Large intestine (tissue), 3 donors: ENCODE results near the gene ELF2. TPM values are rescaled to one million over a fixed set of nuclear protein-coding genes. Genes with fewer than 3 reads are reported as not detected.
A peak's percentile ranks its signal among the peaks of the same experiment; 100 is the strongest.
"Not testable (repeated sequence)": the region's sequence is repeated elsewhere in the genome, so short reads cannot be mapped to it uniquely, and the experiment has no call there.

Source experiments
- DNase-seq, 2 donors: peaks; one replicate each; pipeline versions ENCODE4 v3.0.0 to v3.0.0-alpha.2; 2013
- H3K27ac ChIP-seq: one replicate; pipeline ENCODE4 v1.5.1; 2013; ENCODE audit warnings: low read length
- H3K27me3 ChIP-seq: 2 replicates; pipeline ENCODE4 v1.6.1; 2013; ENCODE audit warnings: low read length; ENCODE audit not compliant: control insufficient read depth, insufficient read depth
- H3K36me3 ChIP-seq: 2 replicates; pipeline ENCODE4 v1.6.1; 2013; ENCODE audit warnings: low read length; ENCODE audit not compliant: control insufficient read depth, insufficient read depth
- H3K4me1 ChIP-seq: one replicate; pipeline ENCODE4 v1.6.1; 2013; ENCODE audit warnings: low read length; ENCODE audit not compliant: control insufficient read depth, insufficient read depth
- H3K4me3 ChIP-seq: one replicate; pipeline ENCODE4 v1.5.1; 2013; ENCODE audit warnings: low read length
- H3K9me3 ChIP-seq: one replicate; pipeline ENCODE4 v1.6.1; 2013; ENCODE audit warnings: mild to moderate bottlenecking, low read depth, low read length, moderate library complexity; ENCODE audit not compliant: control insufficient read depth
- WGBS: methylation state at CpG from one replicate; pipeline ENCODE4 v1.1.5; 2013; ENCODE audit warnings: low lambda C conversion rate; ENCODE audit not compliant: insufficient coverage; 5-methylcytosine and 5-hydroxymethylcytosine counted together
- polyA plus RNA-seq: library from polyadenylated mRNA; unstranded; fragments of 120-200 nt; gene quantifications from one replicate; pipeline ENCODE4 v1.2.1, GENCODE V29; 2013

The ELF2 gene
- polyA plus RNA-seq, 1 donor, result 42.4 TPM

DNA sequence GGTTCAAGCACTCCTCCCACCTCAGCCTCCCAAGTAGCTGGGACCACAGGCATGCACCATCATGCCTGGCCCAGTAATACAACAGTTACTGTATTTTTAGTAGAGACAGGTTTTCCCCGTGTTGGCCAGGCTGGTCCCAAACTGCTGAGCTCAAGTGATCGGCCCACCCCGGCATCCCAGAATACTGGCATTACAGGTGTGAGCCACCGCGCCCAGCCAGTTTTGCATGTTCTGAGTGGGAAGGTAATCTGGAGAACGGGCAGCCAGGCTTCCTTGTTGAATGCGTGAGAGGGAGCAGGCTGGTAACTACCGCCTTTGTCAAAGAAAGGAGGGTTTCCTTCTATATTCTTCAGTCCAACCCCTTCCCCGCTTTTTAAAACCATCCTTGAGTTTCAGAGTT, 152.3 kb downstream of the ELF2 start:
- H3K36me3 ChIP-seq, result no peaks in the 10 kb centered on the region
- H3K4me1 ChIP-seq, result peaks cover 8% of the 10 kb centered on the region
- no peak for DNase-seq
- WGBS, result 100% methylated on average over 1 of the region's 9 CpGs
- H3K27ac ChIP-seq, result no peak overlapping the region
- no peak overlapping the region for H3K4me3 ChIP-seq
- no peaks in the 10 kb centered on the region for H3K9me3 ChIP-seq
- H3K27me3 ChIP-seq, result no peaks in the 10 kb centered on the region

- H3K4me1 ChIP-seq, result peaks cover 17% of the 10 kb centered on the region
- H3K4me3 ChIP-seq, result no peak overlapping the region
- no CpG with 5 or more reads among the region's 5 CpGs for WGBS
- H3K9me3 ChIP-seq, result no peaks in the 10 kb centered on the region
- no peaks in the 10 kb centered on the region for H3K27me3 ChIP-seq
- H3K36me3 ChIP-seq, result no peaks in the 10 kb centered on the region
- no peak overlapping the region for H3K27ac ChIP-seq
- no peak for DNase-seq
These were observed 154.2 kb downstream of the ELF2 start for GRCh38 chr4:139022835-139023234.

- DNase-seq, H3K27ac ChIP-seq, H3K9me3 ChIP-seq, H3K4me3 ChIP-seq, H3K36me3 ChIP-seq, H3K27me3 ChIP-seq: not testable (repeated sequence)
- WGBS, result no CpG with 5 or more reads among the region's 12 CpGs
- peaks cover 17% of the 10 kb centered on the region for H3K4me1 ChIP-seq
These were observed 155.9 kb downstream of the ELF2 start for GRCh38 chr4:139021071-139021470.

DNA sequence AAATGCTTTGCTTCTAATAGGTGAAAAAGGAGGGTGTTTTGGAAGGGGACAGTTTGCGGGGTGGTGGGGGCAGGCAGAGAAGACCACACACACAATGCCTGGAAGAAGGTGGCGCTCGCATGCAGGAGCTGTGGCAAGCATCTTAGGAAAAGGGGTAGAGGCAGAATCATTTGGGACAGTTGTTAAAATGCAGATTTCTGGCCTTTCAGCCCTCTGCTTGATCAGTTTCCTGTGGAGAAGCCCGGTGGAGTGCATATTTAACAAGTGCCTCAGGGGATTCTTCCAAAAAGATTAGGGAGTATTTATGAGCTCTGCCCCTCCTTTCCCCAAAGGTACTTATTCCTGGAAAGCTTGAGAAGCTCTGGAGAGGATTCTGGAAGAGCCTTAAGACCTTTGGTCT, 156.6 kb downstream of the ELF2 start:
- Histone ChIP-seq H3K4me1 (peaks cover 17% of the 10 kb centered on the region), H3K9me3 (no peaks in the 10 kb centered on the region), H3K27me3 (no peaks in the 10 kb centered on the region), H3K27ac (no peak overlapping the region), H3K36me3 (no peaks in the 10 kb centered on the region), H3K4me3 (no peak overlapping the region)
- no CpG with 5 or more reads among the region's 4 CpGs for WGBS
- DNase-seq, result no peak

DNA sequence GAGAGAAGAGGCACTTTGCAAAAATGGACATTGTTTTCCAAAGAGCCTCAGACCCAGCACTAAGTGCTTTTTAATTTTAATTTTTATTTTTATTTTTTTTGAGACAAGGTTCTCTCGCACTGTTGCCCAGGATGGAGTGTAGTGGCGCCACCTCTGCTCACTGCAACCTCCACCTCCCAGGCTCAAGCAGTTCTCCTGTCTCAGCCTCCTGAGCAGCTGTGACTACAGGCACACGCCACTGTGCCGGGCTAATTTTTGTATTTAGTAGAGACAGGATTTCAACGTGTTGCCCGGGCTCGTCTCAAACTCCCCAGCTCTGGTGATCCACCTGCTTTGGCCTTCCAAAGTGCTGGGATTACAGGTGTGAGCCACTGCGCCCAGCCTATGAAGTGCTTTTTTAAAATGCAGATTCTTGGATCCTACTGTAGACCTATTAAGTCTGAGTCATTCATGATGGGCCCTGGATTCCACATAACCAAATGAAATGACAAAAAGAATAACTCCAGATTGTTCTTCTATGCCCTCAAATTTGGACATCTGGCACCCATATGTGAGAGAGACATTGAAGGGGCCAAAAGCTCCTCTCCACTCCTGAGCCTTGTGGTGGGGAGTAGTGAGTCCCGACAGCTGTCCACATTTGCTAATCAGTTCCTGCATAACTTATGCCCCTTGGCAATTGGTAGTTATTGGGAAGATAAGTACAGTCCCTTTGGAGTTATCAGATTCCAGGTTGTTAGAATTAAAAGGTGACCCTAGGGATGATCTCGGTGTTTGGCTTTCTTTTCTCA, 157.9 kb downstream of the ELF2 start:
- no peaks in the 10 kb centered on the region for H3K9me3 ChIP-seq
- H3K27me3 ChIP-seq, result no peaks in the 10 kb centered on the region
- H3K27ac ChIP-seq, result no peak overlapping the region
- no CpG with 5 or more reads among the region's 10 CpGs for WGBS
- peaks cover 25% of the 10 kb centered on the region for H3K4me1 ChIP-seq
- H3K36me3 ChIP-seq, result no peaks in the 10 kb centered on the region
- no peak for DNase-seq
- H3K4me3 ChIP-seq, result no peak overlapping the region

DNA sequence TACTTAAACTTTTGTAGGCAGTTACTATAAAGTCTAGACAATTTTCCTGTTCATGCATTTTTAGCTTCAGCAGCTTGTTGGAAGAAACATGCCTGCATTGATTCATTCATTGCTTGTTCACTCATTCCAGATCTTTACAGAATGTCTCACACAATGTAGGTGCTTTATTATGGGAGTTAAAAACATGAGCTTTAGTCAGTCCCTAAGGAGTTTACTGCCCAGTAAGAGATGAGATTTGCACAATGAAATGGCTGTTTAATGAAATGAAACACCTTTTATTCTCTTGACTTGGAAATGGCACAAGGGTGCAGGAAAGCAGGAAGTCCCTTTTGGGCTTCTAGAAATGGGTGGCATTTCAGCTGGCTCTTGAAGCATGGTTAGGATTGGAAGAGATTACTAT, 158.5 kb downstream of the ELF2 start:
- DNase-seq, result no peak
- no peak overlapping the region for H3K4me3 ChIP-seq
- H3K36me3 ChIP-seq, result no peaks in the 10 kb centered on the region
- peaks cover 32% of the 10 kb centered on the region for H3K4me1 ChIP-seq
- H3K9me3 ChIP-seq, result no peaks in the 10 kb centered on the region
- no peaks in the 10 kb centered on the region for H3K27me3 ChIP-seq
- H3K27ac ChIP-seq, result no peak overlapping the region

- H3K27ac ChIP-seq, result no peak overlapping the region
- DNase-seq, result no peak
- no peaks in the 10 kb centered on the region for H3K9me3 ChIP-seq
- H3K4me1 ChIP-seq, result peaks cover 32% of the 10 kb centered on the region
- H3K4me3 ChIP-seq, result no peak overlapping the region
- no CpG with 5 or more reads among the region's 3 CpGs for WGBS
- no peaks in the 10 kb centered on the region for H3K27me3 ChIP-seq
- H3K36me3 ChIP-seq, result no peaks in the 10 kb centered on the region
These were observed 159.2 kb downstream of the ELF2 start for GRCh38 chr4:139017861-139018260.

DNA sequence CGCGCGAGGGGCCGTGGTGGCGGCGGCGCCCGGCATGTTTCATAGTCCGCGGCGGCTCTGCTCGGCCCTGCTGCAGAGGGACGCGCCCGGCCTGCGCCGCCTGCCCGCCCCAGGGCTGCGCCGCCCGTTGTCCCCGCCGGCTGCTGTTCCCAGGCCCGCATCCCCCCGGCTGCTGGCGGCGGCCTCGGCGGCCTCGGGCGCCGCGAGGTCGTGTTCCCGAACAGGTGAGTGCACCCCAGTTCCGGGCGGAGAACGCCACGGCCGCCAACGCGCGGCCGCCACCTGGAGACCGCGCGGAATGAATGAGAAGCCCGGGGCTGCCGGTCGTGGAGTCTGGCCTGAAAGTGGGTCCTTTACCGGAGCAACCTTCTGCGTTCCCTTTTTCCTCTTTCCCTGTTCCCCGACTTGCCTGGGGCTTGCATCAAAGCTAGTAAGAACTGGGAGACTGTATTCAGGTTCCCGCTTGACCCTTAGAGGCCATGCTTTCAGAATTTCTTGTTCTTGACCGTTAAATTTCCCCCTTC, 161.0 kb downstream of the ELF2 start:
- Histone ChIP-seq H3K27ac (peak overlapping the region; percentile 77), H3K4me1 (peaks cover 39% of the 10 kb centered on the region), H3K4me3 (peak overlapping the region; percentile 70), H3K36me3 (no peaks in the 10 kb centered on the region), H3K9me3 (no peaks in the 10 kb centered on the region), H3K27me3 (no peaks in the 10 kb centered on the region)
- peak in 1 of 2 donors; percentile 47 for DNase-seq
- WGBS, result 0% methylated on average over 2 of the region's 55 CpGs

- DNase-seq, result peak; percentile 90 to 93
- Histone ChIP-seq H3K4me3 (peak within 1 kb of the TSS; percentile 70), H3K27ac (peak within 1 kb of the TSS; percentile 77), H3K36me3 (no peaks in the 10 kb centered on the region), H3K9me3 (no peaks in the 10 kb centered on the region), H3K27me3 (no peaks in the 10 kb centered on the region), H3K4me1 (peaks cover 34% of the 10 kb centered on the region)
- no CpG with 5 or more reads among the region's 62 CpGs for WGBS
These were observed 161.6 kb downstream of the ELF2 start, which contains the start of gene NOCT for GRCh38 chr4:139015269-139015947. Gene NOCT (plus strand): TSS chr4:139015781. CDS start chr4:139015982, 201 bp downstream.

- H3K4me1 ChIP-seq, result peaks cover 31% of the 10 kb centered on the region
- WGBS, result 49% methylated on average over 3 of the region's 9 CpGs
- DNase-seq, result peak; percentile 72 to 88
These were observed 162.4 kb downstream of the ELF2 start for GRCh38 chr4:139014371-139015268.

More at GRCh38 chr4:139014371-139015268, 162.4 kb downstream of the ELF2 start:
- no peaks in the 10 kb centered on the region for H3K27me3 ChIP-seq
- H3K36me3 ChIP-seq, result no peaks in the 10 kb centered on the region
- H3K4me3 ChIP-seq, result peak overlapping the region; percentile 70
- H3K9me3 ChIP-seq, result no peaks in the 10 kb centered on the region
- H3K27ac ChIP-seq, result peak overlapping the region; percentile 73
